HepG2 (cell line): ENCODE data around the gene SPAG9. TPM values are rescaled to one million over a fixed set of nuclear protein-coding genes. Genes with fewer than 3 reads are reported as not detected.

Experiments
- AHDC1 ChIP-seq: sonication (generic); formaldehyde crosslinking; IDR thresholded peaks from 2 replicates; pipeline ENCODE4 v1.5.1; 2020; ENCODE audit warnings: mild to moderate bottlenecking, missing genetic modification reagents, borderline replicate concordance
- AKNA ChIP-seq: sonication (generic); formaldehyde crosslinking; IDR thresholded peaks from 2 replicates; pipeline ENCODE4 v1.4.0; 2020; ENCODE audit warnings: missing genetic modification reagents, borderline replicate concordance
- BORCS8-MEF2B ChIP-seq: sonication (generic); formaldehyde crosslinking; IDR thresholded peaks from 2 replicates; pipeline ENCODE4 v1.8.0; 2022; ENCODE audit warnings: mild to moderate bottlenecking, missing genetic modification reagents
- IKZF5 ChIP-seq: IDR thresholded peaks from 2 replicates; pipeline ENCODE4 v1.6.1; 2018; ENCODE audit warnings: missing genetic modification reagents, mild to moderate bottlenecking, missing compliant biosample characterization
- SKI ChIP-seq: fragments of 450-650 bp; IDR thresholded peaks from one replicate; pipeline ENCODE4 v1.6.1; 2018; ENCODE audit warnings: mild to moderate bottlenecking; ENCODE audit not compliant: partially characterized antibody
- UBTF ChIP-seq: sonication (generic); formaldehyde crosslinking; IDR thresholded peaks from 2 replicates; pipeline ENCODE4 v1.4.0; 2020; ENCODE audit warnings: mild to moderate bottlenecking, missing genetic modification reagents
- ZFP36 ChIP-seq: fragments of 150-350 bp; IDR thresholded peaks from 2 replicates; pipeline ENCODE4 v1.6.1; 2018; ENCODE audit warnings: borderline replicate concordance, low read length, low read depth; ENCODE audit not compliant: partially characterized antibody
- ZFP82 ChIP-seq: sonication (generic); formaldehyde crosslinking; IDR thresholded peaks from 2 replicates; pipeline ENCODE4 v1.5.1; 2020; ENCODE audit warnings: mild to moderate bottlenecking, missing genetic modification reagents, borderline replicate concordance
- ZNF20 ChIP-seq: sonication (generic); formaldehyde crosslinking; IDR thresholded peaks from 2 replicates; pipeline ENCODE4 v1.4.0; 2020; ENCODE audit warnings: mild to moderate bottlenecking, moderate library complexity, missing genetic modification reagents
- ZNF234 ChIP-seq: sonication (generic); formaldehyde crosslinking; conservative IDR thresholded peaks from 2 replicates; pipeline ENCODE4 v1.5.1; 2020; ENCODE audit warnings: mild to moderate bottlenecking, missing genetic modification reagents
- ZNF414 ChIP-seq: sonication (generic); formaldehyde crosslinking; IDR thresholded peaks from 2 replicates; pipeline ENCODE4 v1.5.0; 2020; ENCODE audit warnings: missing genetic modification reagents
- ZNF780A ChIP-seq: sonication (generic); formaldehyde crosslinking; IDR thresholded peaks from 2 replicates; pipeline ENCODE4 v1.8.0; 2022; ENCODE audit warnings: mild to moderate bottlenecking, missing genetic modification reagents, moderate library complexity
- polyA plus RNA-seq, 8 experiments: library from polyadenylated mRNA; depleted of rRNA in 3 of 8; stranded (reverse) in 7 of 8; unstranded in 1 of 8; fragments of >200 nt; fragmentation: Illumina TruSeq in 4 of 8; extraction: Trizol in 4 of 8; gene quantifications; 2 replicates each; pipeline versions ENCODE4 v1.2.1 to v1.2.3, GENCODE V29; 2011 to 2016; ENCODE audit warnings: low read depth in 4 of 8, missing spikeins in 1 of 8, mixed read lengths in 1 of 8; ENCODE audit not compliant: insufficient read depth in 1 of 8
- total RNA-seq, 5 experiments: library from RNA; depleted of rRNA; stranded (reverse); fragments of >200 nt; fragmentation: Illumina TruSeq; extraction: Trizol; gene quantifications; 2 replicates each; pipeline ENCODE4 v1.2.3, GENCODE V29; 2016; ENCODE audit warnings: low read depth in 1 of 5

Gene SPAG9
- total and polyA plus RNA-seq, 2 of the 13 experiments (the other 11 are each of a cell fraction or from before 2014, with no cell fraction given), result 43.2 to 78.6 TPM

- TF ChIP-seq AKNA (CRISPR knock-in tag) (no peak), AHDC1 (CRISPR knock-in tag) (no peak), IKZF5 (CRISPR knock-in tag) (peak; percentile 38; the same call in 1 of the 2 replicates), SKI (no peak), BORCS8-MEF2B (peak; percentile 52; the same call in 1 of the 2 replicates), ZNF414 (CRISPR knock-in tag) (peak; percentile 66; the same call in 1 of the 2 replicates), ZFP36 (no peak), ZNF20 (CRISPR knock-in tag) (no peak), ZFP82 (no peak), ZNF234 (CRISPR knock-in tag) (no peak), ZNF780A (no peak), UBTF (no peak)
These were observed 1.2 kb upstream of the SPAG9 start (continued) for GRCh38 chr17:51121620-51122472.
